Smooth muscle cell (in vitro differentiated cells): Measurements from ENCODE around the gene APOBEC2. TPM values are rescaled to one million over a fixed set of nuclear protein-coding genes. Genes with fewer than 3 reads are reported as not detected.

ENCODE experiments used
- DNase-seq: peaks from one replicate; lab custom pipeline; 2025; ENCODE audit not compliant: unreplicated experiment; lab: John Stamatoyannopoulos, UW
- H2AFZ ChIP-seq: fragments of 200-600 bp; sonication (generic); 2 replicates; pipeline ENCODE4 v1.6.0; 2016; ENCODE audit warnings: antibody characterized with exemption, low read depth, mild to moderate bottlenecking
- H3F3A ChIP-seq: fragments of 200-600 bp; sonication (generic); 2 replicates; pipeline ENCODE4 v1.6.0; 2017; ENCODE audit warnings: antibody characterized with exemption, low read depth
- H3K27ac ChIP-seq: fragments of 200-600 bp; sonication (generic); 2 replicates; pipeline ENCODE4 v1.5.1; 2016; ENCODE audit warnings: low read depth, mild to moderate bottlenecking
- H3K27me3 ChIP-seq: fragments of 200-600 bp; sonication (generic); 2 replicates; pipeline ENCODE4 v1.6.1; 2016; ENCODE audit warnings: low read depth, mild to moderate bottlenecking
- H3K36me3 ChIP-seq: fragments of 200-600 bp; sonication (generic); 2 replicates; pipeline ENCODE4 v1.5.1; 2016; ENCODE audit warnings: low read depth
- H3K4me1 ChIP-seq: fragments of 200-600 bp; sonication (generic); 2 replicates; pipeline ENCODE4 v1.5.1; 2016; ENCODE audit warnings: low read depth
- H3K4me2 ChIP-seq: fragments of 200-600 bp; sonication (generic); 2 replicates; pipeline ENCODE4 v1.6.0; 2016; ENCODE audit warnings: mild to moderate bottlenecking
- H3K4me3 ChIP-seq: fragments of 200-600 bp; sonication (generic); 2 replicates; pipeline ENCODE4 v1.5.1; 2016; ENCODE audit warnings: mild to moderate bottlenecking
- H3K79me2 ChIP-seq: fragments of 200-600 bp; sonication (generic); 2 replicates; pipeline ENCODE4 v1.6.0; 2016; ENCODE audit warnings: low read depth, mild to moderate bottlenecking
- H3K9ac ChIP-seq: fragments of 200-600 bp; sonication (generic); 2 replicates; pipeline ENCODE4 v1.6.0; 2016; ENCODE audit warnings: low read depth
- H3K9me3 ChIP-seq: fragments of 200-600 bp; sonication (generic); replicated peaks from 2 replicates; pipeline ENCODE4 v1.5.1; 2016; ENCODE audit warnings: low read depth
- H4K20me1 ChIP-seq: fragments of 200-600 bp; sonication (generic); 2 replicates; pipeline ENCODE4 v1.6.0; 2016; ENCODE audit warnings: low read depth
- WGBS: methylation state at CpG from one replicate; pipeline ENCODE4 v1.1.7; 2016; ENCODE audit warnings: low lambda C conversion rate; 5-methylcytosine and 5-hydroxymethylcytosine counted together
- polyA plus RNA-seq: library from polyadenylated mRNA; unstranded; fragments of >200 nt; fragmentation: Nextera tagmentation; extraction: Ambion mirVana; gene quantifications from 2 replicates; pipeline ENCODE4 v1.2.1, GENCODE V29; 2016
- total RNA-seq: library from RNA; depleted of rRNA; stranded (reverse); fragments of >200 nt; gene quantifications from 2 replicates; pipeline ENCODE4 v1.2.3, GENCODE V29; 2014
- TF ChIP-seq, protein P1 (sequence below): fragments of 200-600 bp; sonication (generic); IDR thresholded peaks from 2 replicates; pipeline ENCODE4 v1.5.1; 2017; ENCODE audit warnings: borderline replicate concordance, mild to moderate bottlenecking, antibody characterized with exemption; ENCODE audit not compliant: insufficient read depth, poor library complexity, severe bottlenecking

The APOBEC2 gene
- total and polyA plus RNA-seq, 2 experiments from 2014 or later = 1.2 TPM; not detected in 1

DNA sequence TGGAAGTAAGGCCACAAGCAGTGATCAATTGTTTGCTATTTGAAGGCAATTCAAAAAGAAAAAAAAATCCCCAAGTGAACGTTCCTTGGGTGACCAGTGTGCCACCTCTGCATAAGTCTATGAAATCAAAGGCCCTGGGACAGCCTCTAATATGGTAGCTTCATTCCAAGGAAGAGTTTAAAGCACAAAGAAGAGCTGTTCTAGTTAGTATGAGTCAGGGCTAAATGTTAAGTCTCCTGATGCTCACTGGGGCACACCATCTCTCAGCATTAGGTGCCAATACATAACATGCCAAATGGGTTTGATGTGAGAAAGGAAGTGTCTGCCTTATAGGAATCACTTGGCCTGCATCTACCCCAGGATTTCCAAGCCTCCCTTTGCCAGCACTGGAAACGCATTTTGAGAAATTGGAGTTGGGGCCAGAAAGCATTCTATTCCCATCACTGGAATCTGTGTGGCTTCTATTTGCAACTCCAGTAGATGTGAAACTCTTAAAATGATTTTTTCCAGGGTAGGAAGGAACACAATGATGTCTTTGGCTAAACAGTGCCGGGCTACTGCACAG is 27.0 kb upstream of the APOBEC2 start:
- H3K79me2 ChIP-seq = no peaks in the 10 kb centered on the region
- no peak for DNase-seq
- H2AFZ ChIP-seq = no peak overlapping the region
- H3K4me2 ChIP-seq = no peak overlapping the region
- no peaks in the 10 kb centered on the region for H3K36me3 ChIP-seq
- peaks cover 19% of the 10 kb centered on the region for H3K4me1 ChIP-seq
- no peak overlapping the region for H3K27ac ChIP-seq
- H3K9me3 ChIP-seq = no peaks in the 10 kb centered on the region
- H3F3A ChIP-seq = peaks cover 5% of the 10 kb centered on the region
- no peaks in the 10 kb centered on the region for H4K20me1 ChIP-seq
- TF ChIP-seq, protein P1, sequence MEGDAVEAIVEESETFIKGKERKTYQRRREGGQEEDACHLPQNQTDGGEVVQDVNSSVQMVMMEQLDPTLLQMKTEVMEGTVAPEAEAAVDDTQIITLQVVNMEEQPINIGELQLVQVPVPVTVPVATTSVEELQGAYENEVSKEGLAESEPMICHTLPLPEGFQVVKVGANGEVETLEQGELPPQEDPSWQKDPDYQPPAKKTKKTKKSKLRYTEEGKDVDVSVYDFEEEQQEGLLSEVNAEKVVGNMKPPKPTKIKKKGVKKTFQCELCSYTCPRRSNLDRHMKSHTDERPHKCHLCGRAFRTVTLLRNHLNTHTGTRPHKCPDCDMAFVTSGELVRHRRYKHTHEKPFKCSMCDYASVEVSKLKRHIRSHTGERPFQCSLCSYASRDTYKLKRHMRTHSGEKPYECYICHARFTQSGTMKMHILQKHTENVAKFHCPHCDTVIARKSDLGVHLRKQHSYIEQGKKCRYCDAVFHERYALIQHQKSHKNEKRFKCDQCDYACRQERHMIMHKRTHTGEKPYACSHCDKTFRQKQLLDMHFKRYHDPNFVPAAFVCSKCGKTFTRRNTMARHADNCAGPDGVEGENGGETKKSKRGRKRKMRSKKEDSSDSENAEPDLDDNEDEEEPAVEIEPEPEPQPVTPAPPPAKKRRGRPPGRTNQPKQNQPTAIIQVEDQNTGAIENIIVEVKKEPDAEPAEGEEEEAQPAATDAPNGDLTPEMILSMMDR = no peak
- H3K27me3 ChIP-seq = no peaks in the 10 kb centered on the region
- H3K4me3 ChIP-seq = no peak overlapping the region
- WGBS = 95% methylated on average over 3 of the region's 3 CpGs
- H3K9ac ChIP-seq = no peak overlapping the region

DNA sequence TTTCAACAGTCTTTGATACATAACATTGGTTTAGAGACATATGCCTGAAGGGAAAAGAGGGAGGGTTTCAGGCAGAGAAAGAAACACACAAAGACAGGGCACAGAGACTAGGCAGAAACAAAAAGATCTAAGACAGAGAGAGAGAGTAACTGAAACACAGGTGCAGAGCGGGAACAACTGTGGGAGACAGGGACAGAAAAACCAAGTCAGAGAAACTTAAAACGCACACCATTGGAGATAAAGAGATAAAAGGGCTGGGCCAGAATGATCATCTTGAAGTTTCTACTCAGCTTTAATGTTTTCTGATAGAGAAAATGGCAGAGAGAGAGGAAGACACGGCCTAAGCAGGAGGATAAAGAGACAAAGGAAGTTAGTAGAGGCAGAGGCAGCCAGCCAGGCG is 25.8 kb upstream of the APOBEC2 start:
- WGBS = 28% methylated on average over 3 of the region's 4 CpGs
- Histone ChIP-seq H3K4me3 (peak overlapping the region; percentile 50), H3K36me3 (no peaks in the 10 kb centered on the region), H3K9ac (no peak overlapping the region), H4K20me1 (no peaks in the 10 kb centered on the region), H3K4me1 (peaks cover 19% of the 10 kb centered on the region), H3K79me2 (no peaks in the 10 kb centered on the region), H3K27me3 (no peaks in the 10 kb centered on the region), H3K4me2 (peak overlapping the region; percentile 87), H2AFZ (peak overlapping the region; percentile 88), H3K27ac (no peak overlapping the region), H3F3A (no peaks in the 10 kb centered on the region), H3K9me3 (no peaks in the 10 kb centered on the region)
- TF ChIP-seq, protein P1 = no peak
- no peak for DNase-seq

GRCh38 chr6:41027799-41028560 is 25.0 kb upstream of the APOBEC2 start:
- H3K4me3 ChIP-seq = peak overlapping the region; percentile 50
- no peak overlapping the region for H3K27ac ChIP-seq
- H3F3A ChIP-seq = no peaks in the 10 kb centered on the region
- peaks cover 19% of the 10 kb centered on the region for H3K4me1 ChIP-seq
- H3K79me2 ChIP-seq = no peaks in the 10 kb centered on the region
- H4K20me1 ChIP-seq = no peaks in the 10 kb centered on the region
- WGBS = 2% methylated on average over 45 of the region's 45 CpGs
- no peaks in the 10 kb centered on the region for H3K36me3 ChIP-seq
- TF ChIP-seq, protein P1 = peak; percentile 100
- peak overlapping the region; percentile 19 for H3K9ac ChIP-seq
- H3K27me3 ChIP-seq = no peaks in the 10 kb centered on the region
- peak overlapping the region; percentile 88 for H2AFZ ChIP-seq
- H3K9me3 ChIP-seq = no peaks in the 10 kb centered on the region
- peak overlapping the region; percentile 87 for H3K4me2 ChIP-seq
- DNase-seq = peak; percentile 66
